Activated CD8-positive, alpha-beta memory T cell treated with anti-CD3 and anti-CD28 coated beads for 24 hours (primary cell): ENCODE results near the gene SLC22A5.

Experiments
- DNase-seq: peaks from one replicate; pipeline ENCODE4 v3.0.0-alpha.2; 2020

The SLC22A5 gene

GRCh38 chr5:132369474-132370180 lies at the start of gene SLC22A5:
TSS of gene SLC22A5 (plus strand) at chr5:132369710. CDS start at chr5:132369973, 263 bp downstream.
- peak; percentile 91 for DNase-seq

DNA sequence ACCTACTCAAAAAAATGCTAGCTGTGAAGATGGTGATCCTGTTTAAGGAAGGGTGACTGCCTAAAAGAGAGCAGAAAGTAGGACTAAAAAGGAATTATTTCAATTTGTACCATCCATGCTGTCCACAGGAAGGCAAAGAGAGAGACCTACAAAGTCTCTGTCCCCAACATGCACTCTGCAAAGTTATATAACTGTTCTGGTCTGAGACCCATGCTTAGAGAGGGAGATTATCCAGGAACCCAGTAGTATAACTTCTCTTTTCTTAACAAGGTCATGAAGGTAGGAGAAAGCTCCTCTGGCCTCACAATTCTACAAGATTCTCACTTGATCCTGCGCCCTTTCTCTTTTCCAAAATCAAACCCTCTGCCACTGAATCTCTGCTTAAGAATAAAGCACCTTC lies 49.5 kb upstream of the SLC22A5 start:
- DNase-seq, result no peak

DNA sequence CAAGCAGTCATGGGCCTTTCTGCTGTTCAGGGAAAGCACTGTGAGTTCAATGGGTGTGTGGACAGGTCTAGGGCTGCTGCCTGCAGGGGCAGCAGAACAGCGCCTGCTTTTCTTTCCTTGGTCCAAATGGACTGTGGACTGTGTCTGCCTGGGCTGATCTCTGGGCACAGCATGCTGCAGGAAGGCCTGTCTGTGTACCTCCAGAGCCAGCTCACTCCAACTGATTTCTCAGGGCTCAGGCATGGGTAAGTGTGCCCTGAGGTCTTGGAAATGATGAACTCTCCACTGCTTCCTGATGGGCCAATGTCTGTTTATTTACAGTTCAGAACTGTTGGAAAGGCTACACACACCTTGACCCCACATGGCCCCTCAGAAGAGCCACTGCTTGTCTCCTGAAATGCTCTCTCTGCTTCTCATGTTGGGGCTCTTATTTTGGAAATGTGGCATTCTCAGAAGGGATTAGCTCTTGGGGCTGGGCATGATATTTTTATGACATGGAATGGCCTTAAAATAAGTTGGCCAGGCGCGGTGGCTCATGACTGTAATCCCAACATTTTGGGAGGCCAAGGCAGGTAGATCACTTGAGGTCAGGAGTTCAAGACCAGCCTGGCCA lies 48.3 kb upstream of the SLC22A5 start:
- no peak for DNase-seq

DNA sequence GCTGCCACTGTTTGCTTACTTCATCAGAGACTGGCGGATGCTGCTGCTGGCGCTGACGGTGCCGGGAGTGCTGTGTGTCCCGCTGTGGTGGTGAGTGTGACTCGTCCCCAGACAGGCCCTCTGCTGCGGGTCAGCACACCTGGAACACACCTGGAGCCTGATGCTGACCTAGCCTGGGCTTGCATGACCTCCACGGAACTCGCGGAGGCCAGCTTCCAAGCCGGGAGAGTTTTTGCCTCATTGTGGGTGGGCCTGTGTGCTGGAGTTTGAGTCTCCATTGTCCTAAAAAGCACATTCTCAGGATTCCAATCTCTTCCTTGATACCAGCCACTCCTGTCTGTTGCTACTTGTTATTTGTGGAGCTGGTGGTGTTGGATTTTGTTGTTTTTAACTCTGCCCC lies 47.2 kb upstream of the SLC22A5 start:
- DNase-seq, result no peak

- no peak for DNase-seq
Observed at GRCh38 chr5:132323202-132323601, 46.3 kb upstream of the SLC22A5 start.

DNA sequence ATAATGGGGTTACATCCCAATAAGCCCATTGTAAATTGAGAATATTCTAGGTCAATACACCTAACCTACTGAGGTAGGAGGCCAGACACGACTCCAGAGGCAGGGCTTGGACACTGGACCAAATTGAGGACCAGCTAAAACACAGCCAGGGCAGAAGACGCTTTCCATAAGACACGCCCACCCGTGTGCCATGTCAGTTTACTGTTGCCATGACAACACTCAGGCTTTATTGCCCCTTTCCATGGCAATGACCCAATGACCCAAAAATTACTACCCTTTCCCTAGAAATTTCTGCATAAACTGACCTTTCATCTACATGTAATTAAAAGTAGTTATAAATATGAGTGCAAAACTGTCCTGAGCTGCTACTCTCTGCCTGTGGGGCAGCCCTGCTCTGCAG lies 43.8 kb upstream of the SLC22A5 start:
- no peak for DNase-seq

GRCh38 chr5:132327252-132327955 lies 42.1 kb upstream of the SLC22A5 start:
- no peak for DNase-seq

DNA sequence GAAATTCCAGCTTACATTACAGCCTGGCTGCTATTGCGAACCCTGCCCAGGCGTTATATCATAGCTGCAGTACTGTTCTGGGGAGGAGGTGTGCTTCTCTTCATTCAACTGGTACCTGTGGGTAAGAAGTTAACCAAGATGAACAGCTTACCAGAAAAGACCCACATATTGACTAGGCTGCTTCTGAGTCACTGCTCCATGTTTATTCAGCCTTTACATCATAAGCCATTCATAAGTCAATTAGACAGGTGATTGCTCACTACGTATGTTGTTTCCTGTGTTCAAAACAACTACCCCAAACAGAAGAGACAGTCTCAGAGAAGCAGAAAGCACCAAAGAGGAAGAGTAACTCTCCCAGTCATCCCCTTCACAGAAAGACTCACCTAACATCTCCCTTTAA lies 34.7 kb upstream of the SLC22A5 start:
- DNase-seq, result no peak

- no peak for DNase-seq
Observed at GRCh38 chr5:132335402-132335801, 34.1 kb upstream of the SLC22A5 start.

GRCh38 chr5:132339502-132339901 lies 30.0 kb upstream of the SLC22A5 start:
- DNase-seq, result no peak

DNA sequence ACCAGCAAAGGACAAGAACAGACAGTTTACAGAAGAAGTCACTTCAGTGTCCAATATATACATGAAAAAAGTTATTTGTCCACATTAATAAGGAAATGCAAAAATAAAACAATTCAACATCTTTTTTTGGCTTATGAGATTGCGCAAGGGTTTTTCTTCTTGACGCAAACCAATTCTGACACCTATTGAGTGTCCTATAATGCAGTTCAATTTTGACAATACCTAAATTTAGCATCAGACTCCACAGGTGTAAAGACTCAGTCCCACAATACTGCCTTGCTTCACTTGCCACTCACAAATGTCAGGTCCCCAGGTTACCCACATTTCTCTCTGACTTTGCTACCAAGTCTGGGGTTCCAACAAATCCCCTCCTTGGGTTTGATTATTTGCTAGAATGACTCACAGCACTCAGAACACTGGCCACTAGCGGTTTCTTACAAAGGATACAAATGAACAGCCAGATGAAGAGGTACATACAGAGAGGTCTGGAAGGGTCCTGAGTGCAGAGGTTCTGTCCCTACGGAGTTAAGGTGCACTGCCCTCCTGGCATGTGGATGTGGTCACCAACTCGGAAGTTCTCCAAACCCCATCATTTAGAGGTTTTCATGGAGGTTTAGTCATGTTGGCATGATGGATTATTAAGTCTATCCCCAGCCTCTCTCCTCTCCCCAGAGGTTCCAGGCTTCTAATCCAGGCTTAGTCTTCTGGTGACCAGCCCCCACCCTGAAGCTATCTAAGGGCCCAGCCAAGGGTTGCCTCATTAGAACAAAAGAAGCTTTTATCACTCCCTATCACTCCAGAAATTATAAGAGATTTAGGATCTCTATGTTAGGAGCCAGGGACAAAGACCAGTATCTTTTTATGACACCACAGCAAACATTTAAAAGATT lies 27.0 kb upstream of the SLC22A5 start:
- DNase-seq, result no peak

DNA sequence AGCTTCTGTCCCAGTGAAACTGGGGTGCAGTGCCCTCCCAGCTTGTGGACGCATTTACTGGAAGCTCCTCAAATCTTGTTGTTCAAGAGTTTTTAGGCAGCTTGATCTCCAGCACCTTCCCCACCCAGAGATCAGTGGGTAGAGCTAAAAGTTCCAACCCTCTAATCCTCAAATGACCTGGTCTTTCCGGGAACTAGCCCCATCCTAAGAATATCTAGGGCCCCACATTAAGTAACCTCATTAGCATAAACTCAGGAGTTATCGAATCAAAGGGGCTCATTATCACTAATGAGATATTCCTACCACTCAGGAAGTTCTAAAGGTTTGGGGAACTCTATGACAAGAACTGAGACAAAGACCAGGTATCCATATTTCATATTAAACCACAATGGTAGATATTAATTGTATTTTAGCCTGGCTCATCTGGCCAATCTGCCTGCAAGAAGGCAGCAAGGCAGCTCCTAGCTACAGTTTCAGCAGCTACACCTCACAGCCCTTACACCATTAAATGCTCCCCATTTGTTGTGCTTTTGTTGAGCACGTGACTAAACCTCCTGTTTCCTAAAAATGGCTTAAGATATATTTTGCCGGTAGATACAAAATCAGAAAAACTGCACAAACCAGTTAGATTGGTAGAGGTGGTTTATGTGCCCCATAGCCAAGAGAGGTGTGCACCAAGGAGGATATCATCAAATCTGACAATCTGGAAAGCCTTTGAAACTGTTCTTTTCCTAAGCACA lies 24.6 kb upstream of the SLC22A5 start:
- DNase-seq, result no peak

DNA sequence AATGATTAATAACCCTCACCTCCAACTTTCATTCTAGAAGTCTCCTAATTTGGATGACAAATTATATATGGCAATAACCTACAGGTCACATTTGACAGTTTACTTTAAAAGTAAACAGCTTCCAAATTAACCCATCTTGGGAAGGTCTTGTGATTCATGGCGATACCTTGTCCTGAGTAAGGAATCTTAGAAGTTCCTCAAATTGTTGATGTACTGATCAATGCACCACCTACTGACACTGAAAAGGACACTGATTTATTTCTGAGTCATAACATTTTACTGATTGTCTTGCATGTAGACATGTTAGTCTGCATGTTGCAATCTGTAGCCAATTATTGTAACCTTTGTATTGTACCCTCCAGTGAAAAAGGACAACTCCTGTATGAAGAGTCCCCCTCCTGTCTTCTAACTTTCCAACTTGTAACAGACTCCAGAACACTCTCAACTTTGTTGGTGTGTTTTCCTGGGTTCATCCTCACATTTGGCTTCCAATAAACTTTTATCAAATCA lies 16.0 kb upstream of the SLC22A5 start:
- no peak for DNase-seq

GRCh38 chr5:132354381-132355139 lies 14.9 kb upstream of the SLC22A5 start:
- no peak for DNase-seq

DNA sequence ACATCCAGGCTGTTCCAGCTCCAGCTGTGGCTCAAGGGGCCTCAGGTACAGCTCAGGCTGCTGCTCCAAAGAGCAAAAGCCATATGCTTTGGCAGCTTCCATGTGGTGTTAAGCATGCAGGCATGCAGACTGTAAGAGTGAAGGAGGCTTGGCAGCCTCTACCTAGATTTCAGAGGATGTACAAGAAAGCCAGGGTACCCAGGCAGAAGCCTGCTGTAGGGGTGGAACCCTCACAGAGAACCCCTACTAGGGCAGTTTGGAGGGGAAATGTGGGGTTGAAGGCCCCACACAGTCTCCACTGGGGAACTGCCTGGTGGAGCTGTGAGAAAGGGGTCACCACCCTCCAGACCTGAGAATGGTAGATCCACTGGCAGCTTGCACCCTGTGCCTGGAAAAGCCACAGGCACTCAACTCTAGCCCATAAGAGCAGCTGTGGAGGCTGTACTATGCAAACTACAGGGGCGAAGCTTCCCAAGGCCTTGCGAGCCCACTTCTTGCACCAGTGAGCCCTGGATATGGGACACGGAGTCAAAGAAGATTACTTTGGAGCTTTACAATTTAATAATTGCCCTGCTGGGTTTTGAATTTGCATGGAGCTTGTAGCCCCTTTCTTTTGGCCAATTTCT lies 14.3 kb upstream of the SLC22A5 start:
- DNase-seq, result no peak

- DNase-seq, result no peak
Observed at GRCh38 chr5:132358775-132359174, 10.7 kb upstream of the SLC22A5 start.

- no peak for DNase-seq
Observed at GRCh38 chr5:132362086-132362485, 7.4 kb upstream of the SLC22A5 start.

DNA sequence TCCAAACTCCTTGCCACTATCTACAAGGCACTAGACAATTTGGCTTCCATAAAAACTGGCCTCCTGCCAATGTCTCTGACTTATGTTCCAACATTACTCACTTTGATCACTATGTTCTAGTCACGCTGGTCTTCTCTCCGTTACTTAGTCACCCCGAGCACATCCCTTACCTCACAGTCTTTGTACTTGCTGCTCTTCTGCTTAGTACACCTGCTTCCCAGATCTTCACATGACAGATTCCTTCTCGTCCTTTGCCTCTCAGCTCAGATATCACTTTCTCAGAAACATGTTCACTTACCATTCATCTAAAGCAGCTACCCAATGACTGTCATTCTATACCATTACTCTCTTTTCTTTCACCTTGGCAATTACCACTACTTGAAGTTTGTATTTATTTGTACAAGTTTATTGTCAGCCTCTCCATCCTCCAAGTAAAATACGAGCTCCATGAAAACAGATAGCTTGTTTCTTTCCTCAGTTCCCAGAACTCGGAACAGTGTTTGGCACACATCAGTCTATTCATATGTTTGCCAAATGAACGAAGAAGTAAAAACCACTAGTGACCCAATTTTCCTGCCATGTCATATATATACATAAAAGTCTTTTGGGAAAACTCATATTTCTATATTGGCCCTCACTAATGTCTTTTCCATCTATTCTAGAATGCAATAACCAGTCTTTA lies 5.9 kb upstream of the SLC22A5 start:
- no peak for DNase-seq

GRCh38 chr5:132364319-132364718 lies 5.2 kb upstream of the SLC22A5 start:
- DNase-seq, result no peak

- no peak for DNase-seq
Observed at GRCh38 chr5:132365213-132365612, 4.3 kb upstream of the SLC22A5 start.
